HG02852 (cell line): ENCODE results near the gene CHMP5.

Experiments
- ATAC-seq: cut with Tn5 transposase; IDR thresholded peaks from one replicate; pipeline ENCODE4 v1.9.1; 2021; ENCODE audit warnings: mild to moderate bottlenecking, moderate library complexity; ENCODE audit not compliant: unreplicated experiment

Gene CHMP5

DNA sequence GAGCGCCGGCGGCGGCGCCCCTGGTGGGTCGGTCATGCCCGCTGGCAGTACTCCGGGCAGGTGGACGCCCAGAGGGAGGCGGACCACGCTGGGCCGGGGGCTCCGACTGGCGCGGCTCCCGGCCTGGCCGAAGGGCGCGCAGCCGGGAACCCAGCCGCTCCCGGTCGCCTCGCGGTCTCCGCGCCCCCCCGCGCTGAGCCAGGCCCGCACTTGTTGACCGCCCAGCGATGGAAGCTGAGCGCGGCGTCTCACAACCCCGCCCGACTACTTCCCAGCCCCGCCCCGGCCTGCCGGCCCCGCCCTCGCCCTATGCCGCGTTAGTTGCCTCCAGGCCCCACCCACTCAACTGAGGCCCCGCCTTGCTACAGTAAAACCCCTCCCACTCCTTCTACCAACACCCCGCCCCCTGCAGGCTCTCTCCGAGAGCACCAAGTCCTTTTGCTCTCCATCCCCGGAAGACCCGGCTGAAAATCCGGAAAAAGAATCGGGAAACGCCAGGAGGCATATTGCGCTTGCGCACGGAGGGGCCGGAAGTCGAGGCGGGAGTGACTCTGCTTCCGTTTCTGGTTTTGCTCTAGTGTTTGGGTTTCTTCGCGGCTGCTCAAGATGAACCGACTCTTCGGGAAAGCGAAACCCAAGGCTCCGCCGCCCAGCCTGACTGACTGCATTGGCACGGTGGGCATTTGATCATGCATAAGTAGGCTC lies at the start of gene CHMP5, which contains the start of gene BAG1:
Gene CHMP5, plus strand, starts transcription at position 577 of the 705 bp plus-strand sequence. Its CDS starts 30 bp downstream, at position 607.
Gene BAG1, minus strand, starts transcription at position 236 of the 705 bp plus-strand sequence.
- peak; percentile 81 for ATAC-seq

DNA sequence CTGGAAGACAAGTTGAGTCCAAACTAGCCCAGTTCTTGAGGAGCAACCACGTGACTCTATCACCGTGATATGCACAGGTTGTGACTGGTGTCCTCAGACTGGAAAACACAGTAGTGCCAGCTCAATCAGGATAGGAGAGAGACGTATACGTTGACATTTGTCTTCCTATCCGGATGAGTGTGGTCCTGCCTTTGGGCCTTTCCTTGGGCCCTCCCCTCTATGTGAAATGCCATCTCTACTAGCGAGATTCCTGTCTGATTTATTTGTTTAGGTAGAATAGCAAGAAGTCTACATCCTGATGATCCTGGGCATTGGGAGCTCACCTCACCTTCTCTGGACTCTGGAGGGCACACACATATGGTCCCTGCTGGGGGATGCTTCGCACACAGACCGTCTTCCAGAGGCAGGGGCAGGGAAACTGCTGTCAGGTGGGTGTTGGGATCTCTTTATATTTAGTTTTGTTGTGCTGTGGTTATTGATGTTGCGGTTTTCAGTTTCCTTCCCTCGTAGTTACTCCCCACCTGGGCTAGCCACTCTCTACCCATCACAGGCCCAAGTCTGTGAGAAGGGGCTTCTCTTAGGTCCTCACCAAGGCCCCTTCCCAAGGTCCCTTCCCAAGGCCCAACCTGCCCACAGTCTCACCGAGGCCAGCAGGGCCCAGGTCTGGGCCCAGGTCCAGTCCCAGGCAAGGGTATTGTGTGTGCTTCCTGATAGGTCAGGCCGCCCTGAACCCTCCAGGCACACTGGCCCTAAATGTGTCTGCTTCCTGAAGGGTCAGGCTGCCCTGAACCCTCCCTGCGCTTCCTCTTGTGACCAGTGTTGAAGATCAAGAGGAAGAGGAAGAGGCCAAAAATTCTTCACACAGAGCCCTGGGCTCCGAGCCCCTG lies 43.9 kb upstream of the CHMP5 start:
- no peak for ATAC-seq

DNA sequence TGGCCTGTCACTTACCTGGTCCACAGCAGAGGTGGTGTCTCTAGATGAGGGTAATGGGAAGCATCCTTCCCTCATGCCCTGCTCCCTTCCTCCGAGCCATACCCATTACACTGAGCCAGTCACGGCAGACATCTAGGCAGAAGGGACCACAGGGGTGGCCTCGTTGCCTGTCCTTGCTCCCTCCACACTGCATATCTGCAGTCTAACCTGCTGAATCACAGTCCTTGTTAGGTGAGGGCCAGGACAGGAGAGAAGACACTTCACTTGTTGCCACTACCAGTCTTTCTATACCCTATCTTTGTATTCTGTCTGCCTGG lies 43.3 kb upstream of the CHMP5 start:
- no peak for ATAC-seq

GRCh38 chr9:33222031-33222430 lies 42.8 kb upstream of the CHMP5 start:
- ATAC-seq: no peak

DNA sequence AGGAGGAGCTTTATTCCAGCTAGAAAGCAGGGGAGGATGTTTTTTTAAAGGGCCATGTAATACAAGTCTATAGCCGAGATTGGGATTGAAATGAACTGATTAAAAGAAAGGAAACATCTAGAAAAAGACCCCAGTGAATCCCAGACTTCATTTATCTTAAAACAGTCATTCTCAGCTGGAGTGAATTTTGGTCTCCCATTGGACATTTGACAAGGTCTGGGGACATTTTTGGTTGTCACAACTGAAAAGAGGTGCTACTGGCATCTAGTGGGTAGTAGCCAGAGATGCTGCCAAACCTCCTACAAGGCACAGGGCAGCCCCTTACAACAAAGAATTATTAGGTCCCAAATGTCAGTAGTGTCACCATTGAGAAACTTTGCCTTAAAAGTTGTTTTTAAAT lies 41.2 kb upstream of the CHMP5 start:
- no peak for ATAC-seq

DNA sequence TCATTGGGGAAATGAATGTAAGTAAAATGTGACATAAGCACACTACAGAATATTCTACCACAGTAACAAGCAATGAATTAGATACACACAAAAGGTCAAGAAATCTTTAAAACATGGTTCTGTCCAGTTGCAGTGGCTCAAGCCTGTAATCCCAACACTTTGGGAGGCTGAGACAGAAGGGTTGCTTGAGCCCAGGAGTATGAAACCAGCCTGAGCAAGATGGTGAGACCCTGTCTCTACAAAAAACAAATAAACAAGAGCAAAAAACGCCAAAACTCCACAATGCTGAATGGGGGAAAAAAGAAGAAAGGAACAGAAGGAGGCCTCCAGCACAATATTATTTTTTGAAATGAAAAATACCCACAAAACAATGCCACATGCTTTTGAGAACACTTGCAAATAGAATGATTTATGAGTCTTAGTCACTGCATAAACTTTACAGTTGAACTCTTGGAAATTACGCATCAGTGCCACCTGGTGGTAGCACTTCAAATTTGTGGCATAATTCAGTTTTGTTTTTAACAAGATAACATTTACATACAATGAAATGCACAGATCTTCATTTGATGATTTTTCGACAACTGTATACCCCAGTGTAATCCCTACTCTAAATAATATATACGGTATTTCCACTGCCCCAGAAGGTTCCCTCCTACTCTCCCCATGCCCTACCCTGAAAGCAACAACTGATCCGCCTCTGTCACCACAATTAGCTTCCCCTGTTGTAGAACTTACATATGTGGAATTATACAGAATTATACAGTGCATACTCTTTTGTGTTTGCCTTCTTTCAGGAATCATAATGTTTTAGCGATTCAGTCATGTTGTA lies 39.3 kb upstream of the CHMP5 start:
- ATAC-seq: no peak

DNA sequence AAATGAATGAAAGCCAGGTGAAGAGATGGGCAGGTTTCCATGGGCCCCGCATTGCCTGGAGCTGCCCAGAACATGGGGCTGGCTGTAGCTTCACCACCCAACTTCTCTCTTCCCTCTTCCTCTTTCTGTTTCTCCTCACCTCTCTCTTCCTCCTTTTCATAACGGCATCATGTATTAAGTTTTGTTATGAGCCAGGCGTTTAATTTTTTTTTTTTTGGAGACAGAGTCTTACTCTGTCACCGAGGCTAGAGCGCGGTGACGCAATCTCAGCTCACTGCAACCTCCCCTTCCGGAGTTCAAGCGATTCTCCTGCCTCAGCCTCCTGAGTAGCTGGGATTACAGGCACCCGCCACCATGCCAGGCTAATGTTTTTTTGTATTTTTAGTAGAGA lies 37.8 kb upstream of the CHMP5 start:
- ATAC-seq: peak; percentile 50

DNA sequence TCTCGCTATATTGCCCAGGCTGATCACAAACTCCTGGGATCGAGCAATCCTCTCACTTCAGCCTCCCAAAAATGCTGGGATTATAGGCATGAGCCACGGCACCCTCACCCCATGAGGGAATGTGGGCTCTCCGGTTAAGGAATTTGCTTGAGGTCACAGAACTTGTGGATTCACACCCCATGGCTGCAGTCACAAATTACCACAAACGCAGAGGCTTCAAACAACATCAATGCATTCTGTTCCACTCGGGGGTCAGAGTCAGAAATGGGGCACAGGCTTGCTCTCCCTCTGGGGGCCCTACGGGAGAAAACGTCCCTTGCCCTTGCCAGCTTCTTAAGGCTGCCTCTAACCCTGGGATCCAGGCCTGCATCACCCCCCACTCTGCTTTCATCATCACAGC lies 37.1 kb upstream of the CHMP5 start:
- no peak for ATAC-seq

- no peak for ATAC-seq
Observed at GRCh38 chr9:33228606-33229005, 36.2 kb upstream of the CHMP5 start.

- no peak for ATAC-seq
Observed at GRCh38 chr9:33229359-33230114, 35.3 kb upstream of the CHMP5 start.

- no peak for ATAC-seq
Observed at GRCh38 chr9:33230756-33231622, 33.9 kb upstream of the CHMP5 start.

DNA sequence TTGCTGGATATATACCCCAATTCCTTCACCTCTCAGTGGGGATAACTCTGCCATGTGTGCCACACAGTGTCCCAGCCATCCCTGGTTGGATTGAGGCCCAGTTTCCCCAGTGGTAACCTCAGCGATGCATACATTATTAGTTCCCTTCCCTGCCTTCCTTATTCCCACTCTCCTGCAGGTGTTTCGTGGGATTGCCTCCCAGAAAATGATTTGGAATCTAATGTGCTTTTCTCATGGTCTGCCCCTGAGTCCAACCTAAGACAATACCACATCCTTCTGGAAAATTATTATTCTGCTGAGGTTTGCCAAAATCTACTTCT lies 33.3 kb upstream of the CHMP5 start:
- ATAC-seq: no peak

GRCh38 chr9:33232815-33233214 lies 32.0 kb upstream of the CHMP5 start:
- no peak for ATAC-seq

DNA sequence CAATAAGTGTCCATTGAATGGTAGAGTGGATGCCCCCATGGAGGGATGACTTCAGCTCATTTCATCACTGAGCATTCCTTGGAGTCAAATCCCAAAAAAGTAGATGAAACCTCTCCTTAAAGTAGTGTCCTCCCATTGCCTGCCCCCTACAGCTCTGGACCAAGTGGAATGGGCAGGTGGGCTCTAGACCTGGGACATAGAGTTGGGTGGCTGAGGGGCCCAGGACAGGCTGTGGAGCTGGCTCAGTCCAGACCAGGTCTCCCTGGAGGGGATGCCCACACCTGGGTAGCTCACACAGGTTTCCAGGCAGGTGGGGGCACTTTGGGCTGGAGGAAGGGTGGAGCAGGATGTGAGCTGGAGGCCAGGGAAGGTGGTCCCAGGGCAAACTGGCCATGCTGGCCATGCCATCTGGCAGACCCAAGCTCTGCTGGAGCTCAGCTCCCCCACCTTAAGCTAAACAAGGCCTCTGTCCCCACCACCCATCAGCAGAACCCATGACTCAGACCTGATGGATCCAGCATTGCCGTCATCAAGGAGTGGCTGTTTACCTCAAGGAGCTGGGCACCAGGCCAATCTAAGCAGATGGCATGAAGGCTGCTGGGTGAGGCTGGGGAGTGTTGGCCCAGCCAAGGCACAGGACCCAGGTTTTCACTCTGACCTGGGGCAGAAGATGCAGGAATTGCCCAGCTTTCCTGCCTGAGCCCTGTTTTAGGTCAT lies 31.1 kb upstream of the CHMP5 start:
- no peak for ATAC-seq

DNA sequence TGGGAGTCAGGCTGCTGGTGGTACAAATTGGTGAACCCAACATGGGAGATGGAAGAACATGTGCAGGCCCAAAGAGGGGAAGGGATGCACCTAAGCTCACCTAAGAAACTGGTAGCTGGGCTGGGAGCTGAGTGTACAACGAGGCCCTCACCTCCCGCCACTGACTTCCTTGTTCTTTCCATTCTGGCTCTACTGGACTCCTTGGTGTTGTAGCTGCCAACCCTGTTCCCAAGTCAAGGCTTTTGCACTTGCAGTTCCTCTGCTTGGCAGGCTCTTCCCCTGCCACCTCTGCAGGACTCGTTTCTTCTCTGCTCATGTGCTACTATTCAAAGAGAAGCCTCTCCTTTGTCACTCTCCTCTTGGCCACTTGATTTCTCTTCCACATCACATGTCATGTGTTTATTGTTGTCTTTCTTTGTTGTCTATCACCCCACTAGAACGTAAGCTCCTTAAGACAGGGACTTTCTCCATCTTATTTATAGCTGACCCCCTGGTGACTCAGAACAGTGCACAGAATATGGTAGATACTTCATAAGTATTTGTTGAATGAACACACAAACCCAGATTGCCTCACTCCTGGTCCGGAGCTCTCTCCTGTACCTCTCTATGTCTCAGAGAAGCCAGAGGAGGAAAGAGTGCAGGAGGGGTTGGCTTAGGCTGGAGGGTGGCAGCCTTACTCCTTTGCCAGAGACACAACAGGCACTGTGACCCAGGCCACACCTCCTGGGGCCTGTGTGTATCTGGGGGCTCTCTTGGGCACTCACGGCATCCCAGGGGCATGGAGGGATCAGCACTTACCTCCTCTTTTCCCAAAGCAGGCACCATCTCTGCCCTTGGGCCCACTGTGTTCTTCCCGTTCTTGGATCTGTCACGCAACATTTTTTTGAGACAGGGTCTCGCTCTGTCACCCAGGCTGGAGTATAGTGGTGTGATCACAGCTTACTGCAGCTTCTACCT lies 30.1 kb upstream of the CHMP5 start:
- no peak for ATAC-seq

DNA sequence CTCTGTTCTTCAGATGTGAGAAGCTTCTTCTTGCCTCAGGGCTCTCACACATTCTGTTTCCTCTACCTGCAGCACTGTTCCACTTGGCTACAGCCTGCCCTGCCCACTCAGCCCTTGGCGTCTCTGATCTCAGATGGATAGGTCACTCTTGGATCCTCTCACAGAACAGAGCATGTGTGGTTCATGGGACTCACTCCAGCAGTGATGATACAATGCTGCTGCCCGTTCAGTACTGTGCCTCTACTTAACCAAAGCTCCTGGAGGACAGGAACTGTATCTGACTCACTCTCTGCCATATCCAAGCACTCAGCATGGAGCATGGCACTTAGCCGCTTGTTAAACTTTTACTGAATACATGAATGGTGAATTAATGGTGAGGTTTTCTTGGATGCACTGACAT lies 28.3 kb upstream of the CHMP5 start:
- ATAC-seq: no peak

- ATAC-seq: no peak
Observed at GRCh38 chr9:33239921-33240320, 24.9 kb upstream of the CHMP5 start, which contains the start of gene SPINK4. SPINK4 (plus strand) TSS chr9:33240167; CDS start chr9:33240209, 42 bp downstream.

DNA sequence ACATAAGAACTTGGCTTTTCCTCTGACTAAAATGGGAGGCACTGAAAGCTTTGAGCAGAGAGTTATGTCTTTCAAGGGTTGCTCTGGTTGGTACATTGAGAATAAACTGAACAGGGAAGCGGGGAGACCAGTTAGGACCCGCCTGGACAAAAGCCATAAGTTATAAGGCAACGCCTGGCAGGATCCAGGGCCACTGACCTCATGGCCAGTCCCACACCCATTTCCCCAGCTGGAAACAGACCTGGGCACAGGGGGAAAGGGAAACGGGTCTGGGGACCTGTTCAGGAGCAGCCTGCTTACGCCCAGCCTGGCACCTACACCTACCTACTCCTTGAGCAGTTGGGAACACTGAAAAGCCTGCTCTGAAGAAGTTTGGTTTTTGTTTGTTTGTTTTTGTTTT lies 23.6 kb upstream of the CHMP5 start:
- no peak for ATAC-seq
